K562 (cell line): ENCODE results near the gene MCCD1. TPM values are rescaled to one million over a fixed set of nuclear protein-coding genes. Genes with fewer than 3 reads are reported as not detected.

Experiments used
- CBFA2T2 ChIP-seq: fragments of 450-650 bp; conservative IDR thresholded peaks from 2 replicates; pipeline ENCODE4 v1.6.1; 2017; ENCODE audit warnings: mild to moderate bottlenecking
- CBX8 ChIP-seq: fragments of 200-600 bp; sonication (generic); IDR thresholded peaks from 2 replicates; pipeline ENCODE4 v1.6.1; 2012; ENCODE audit warnings: borderline replicate concordance, mixed run types, low read depth, mild to moderate bottlenecking, moderate library complexity, mixed read lengths, low read length, control low read depth, inconsistent platforms; ENCODE audit not compliant: poor library complexity, severe bottlenecking; ENCODE audit errors: extremely low read depth
- CHCHD3 ChIP-seq: fragments of 250-450 bp; sonication (Bioruptor Pico); IDR thresholded peaks from 2 replicates; pipeline ENCODE4 v2.1.2; 2022; ENCODE audit warnings: mild to moderate bottlenecking
- FOXJ3 ChIP-seq: sonication (generic); formaldehyde crosslinking; IDR thresholded peaks from 2 replicates; pipeline ENCODE4 v1.4.0; 2020; ENCODE audit warnings: mild to moderate bottlenecking, missing genetic modification reagents
- FOXK1 ChIP-seq: sonication (generic); formaldehyde crosslinking; IDR thresholded peaks from 2 replicates; pipeline ENCODE4 v1.8.0; 2022; ENCODE audit warnings: missing genetic modification reagents, mild to moderate bottlenecking, borderline replicate concordance
- HCFC1 ChIP-seq: IDR thresholded peaks from 2 replicates; pipeline ENCODE4 v1.6.1; 2012; ENCODE audit warnings: low read depth, low read length, improper control_type of control experiment
- HDAC6 ChIP-seq: IDR thresholded peaks from 2 replicates; pipeline ENCODE4 v1.6.1; 2012; ENCODE audit warnings: low read depth, mild to moderate bottlenecking, control low read depth, inconsistent platforms, low read length, moderate library complexity
- HNRNPUL1 ChIP-seq: fragments of 200-400 bp; formaldehyde crosslinking; IDR thresholded peaks from 2 replicates; pipeline ENCODE4 v1.6.1; 2017; ENCODE audit warnings: low read length
- ILK ChIP-seq: fragments of 450-650 bp; IDR thresholded peaks from 2 replicates; pipeline ENCODE4 v1.6.1; 2016; ENCODE audit warnings: missing genetic modification characterization, low read depth, mild to moderate bottlenecking, missing compliant biosample characterization, moderate library complexity, borderline replicate concordance
- KAT2B ChIP-seq: IDR thresholded peaks from one replicate; pipeline ENCODE4 v1.6.1; 2012; ENCODE audit warnings: low read depth, mild to moderate bottlenecking, control low read depth, inconsistent platforms, low read length, moderate library complexity
- MED1 ChIP-seq: sonication (generic); formaldehyde crosslinking; IDR thresholded peaks from 2 replicates; pipeline ENCODE4 v1.8.1; 2023; ENCODE audit warnings: missing genetic modification reagents, borderline replicate concordance
- MYC ChIP-seq, 2 experiments: fragments of 250-450 bp in 1 of 2; sonication (Bioruptor Pico) in 1 of 2; IDR thresholded peaks; 2 replicates each; pipeline versions ENCODE4 v1.5.1 to v1.6.1; 2012 to 2021; ENCODE audit warnings: low read depth in 2 of 2, borderline replicate concordance in 1 of 2, improper control_type of control experiment in 1 of 2, low read length in 1 of 2, mild to moderate bottlenecking in 1 of 2, moderate library complexity in 1 of 2
- NR3C1 ChIP-seq: sonication (generic); formaldehyde crosslinking; IDR thresholded peaks from 2 replicates; pipeline ENCODE4 v1.8.1; 2022; ENCODE audit warnings: missing genetic modification reagents
- STAT5A ChIP-seq: IDR thresholded peaks from 2 replicates; pipeline ENCODE4 v1.6.1; 2012; ENCODE audit warnings: low read length, inconsistent platforms, borderline replicate concordance
- ZNF12 ChIP-seq: sonication (generic); formaldehyde crosslinking; IDR thresholded peaks from 2 replicates; pipeline ENCODE4 v1.4.0; 2020; ENCODE audit warnings: mild to moderate bottlenecking, missing genetic modification reagents
- ZNF717 ChIP-seq: fragments of 250-450 bp; sonication (Bioruptor Pico); IDR thresholded peaks from 2 replicates; pipeline ENCODE4 v1.5.0; 2021
- polyA plus RNA-seq, 8 experiments: library from polyadenylated mRNA; depleted of rRNA in 4 of 8; stranded (reverse) in 5 of 8; unstranded in 3 of 8; fragments of >200 nt; fragmentation: Nextera tagmentation in 2 of 8; fragmentation: Illumina TruSeq in 1 of 8; extraction: Ambion mirVana in 2 of 8; extraction: Trizol in 1 of 8; gene quantifications; 2 replicates each; pipeline versions ENCODE4 v1.2.1 to v1.2.3, GENCODE V29; 2011 to 2014; ENCODE audit warnings: inconsistent platforms in 1 of 8, missing spikeins in 1 of 8
- total RNA-seq, 7 experiments: library from RNA; depleted of rRNA in 6 of 7; stranded (reverse); fragments of >200 nt in 6 of 7; fragmentation: Illumina TruSeq in 2 of 7; extraction: Trizol in 2 of 7; gene quantifications; 2 replicates each; pipeline versions ENCODE4 v1.2.1 to v1.2.3, GENCODE V29; 2011 to 2021; ENCODE audit warnings: low replicate concordance in 1 of 7
- TF ChIP-seq, protein P1 (sequence below): sonication (generic); formaldehyde crosslinking; IDR thresholded peaks from 2 replicates; pipeline ENCODE4 v1.8.0; 2022; ENCODE audit warnings: mild to moderate bottlenecking, missing genetic modification reagents, borderline replicate concordance
- TF ChIP-seq, protein P2 (sequence below): fragments of 450-650 bp; formaldehyde crosslinking; IDR thresholded peaks from 2 replicates; pipeline ENCODE4 v1.4.0; 2020; ENCODE audit warnings: mild to moderate bottlenecking
- TF ChIP-seq, protein P3 (sequence below): conservative IDR thresholded peaks from 2 replicates; pipeline ENCODE4 v1.6.1; 2011; ENCODE audit warnings: low read depth, mild to moderate bottlenecking, low read length; ENCODE audit not compliant: control insufficient read depth
- TF ChIP-seq, protein P4 (sequence below), 2 experiments: fragments of 250-450 bp in 1 of 2; fragments of 450-650 bp in 1 of 2; sonication (Bioruptor Pico) in 1 of 2; IDR thresholded peaks; 2 replicates each; pipeline versions ENCODE4 v1.6.1 to v1.8.0; 2016 to 2021; ENCODE audit warnings: mild to moderate bottlenecking in 2 of 2, moderate library complexity in 2 of 2, missing compliant biosample characterization in 1 of 2, missing genetic modification characterization in 1 of 2

MCCD1 gene
- total and polyA plus RNA-seq, 9 of the 15 experiments (the other 6 are each of a cell fraction or from before 2014, with no cell fraction given): not detected

DNA sequence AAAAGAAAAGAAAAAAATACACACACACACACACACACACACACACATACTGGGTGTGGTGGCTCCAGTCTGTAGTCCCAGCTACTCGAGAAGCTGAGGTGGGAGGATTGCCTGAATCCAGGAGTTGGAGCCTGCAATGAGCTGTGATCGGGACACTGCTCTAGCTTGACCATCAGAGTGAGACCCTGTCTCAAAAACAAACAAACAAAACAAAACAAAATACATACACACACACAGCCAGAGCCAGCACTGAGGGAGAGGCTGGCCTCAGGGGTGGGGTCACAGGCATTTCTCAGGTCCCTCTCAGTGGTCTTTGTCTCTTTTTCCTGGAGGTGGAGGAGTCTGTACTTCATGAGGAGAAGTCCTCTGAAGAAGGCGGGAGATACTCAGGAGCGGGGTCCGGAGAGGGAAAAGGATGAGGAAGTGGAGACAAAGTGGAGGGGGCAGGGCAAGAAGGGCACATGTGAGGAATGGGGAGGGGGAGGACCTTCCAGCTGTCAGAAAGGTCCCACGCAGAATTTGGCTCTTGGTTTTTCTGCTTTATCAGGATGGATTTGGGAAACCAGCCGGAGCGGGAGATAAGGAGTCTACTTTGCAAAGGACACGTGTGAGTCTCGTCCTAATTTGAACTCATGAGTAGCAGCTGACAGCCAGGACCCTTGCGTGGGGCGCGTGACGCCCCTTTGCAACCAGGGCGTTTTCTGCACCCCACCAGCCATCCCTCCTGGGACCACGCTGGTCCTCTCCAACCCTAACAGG is 38.5 kb upstream of the MCCD1 start (continued):
- TF ChIP-seq, protein P1, sequence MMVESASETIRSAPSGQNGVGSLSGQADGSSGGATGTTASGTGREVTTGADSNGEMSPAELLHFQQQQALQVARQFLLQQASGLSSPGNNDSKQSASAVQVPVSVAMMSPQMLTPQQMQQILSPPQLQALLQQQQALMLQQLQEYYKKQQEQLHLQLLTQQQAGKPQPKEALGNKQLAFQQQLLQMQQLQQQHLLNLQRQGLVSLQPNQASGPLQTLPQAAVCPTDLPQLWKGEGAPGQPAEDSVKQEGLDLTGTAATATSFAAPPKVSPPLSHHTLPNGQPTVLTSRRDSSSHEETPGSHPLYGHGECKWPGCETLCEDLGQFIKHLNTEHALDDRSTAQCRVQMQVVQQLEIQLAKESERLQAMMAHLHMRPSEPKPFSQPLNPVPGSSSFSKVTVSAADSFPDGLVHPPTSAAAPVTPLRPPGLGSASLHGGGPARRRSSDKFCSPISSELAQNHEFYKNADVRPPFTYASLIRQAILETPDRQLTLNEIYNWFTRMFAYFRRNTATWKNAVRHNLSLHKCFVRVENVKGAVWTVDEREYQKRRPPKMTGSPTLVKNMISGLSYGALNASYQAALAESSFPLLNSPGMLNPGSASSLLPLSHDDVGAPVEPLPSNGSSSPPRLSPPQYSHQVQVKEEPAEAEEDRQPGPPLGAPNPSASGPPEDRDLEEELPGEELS (CRISPR knock-in tag): no peak
- TF ChIP-seq NR3C1 (CRISPR knock-in tag) (no peak), HDAC6 (no peak), MED1 (CRISPR knock-in tag) (no peak), CBX8 (no peak), FOXK1 (CRISPR knock-in tag) (no peak), ZNF717 (no peak), FOXJ3 (no peak), HCFC1 (no peak), CBFA2T2 (peak; percentile 81), HNRNPUL1 (no peak), ZNF12 (CRISPR knock-in tag) (no peak), MYC (IDR thresholded peaks at IDR 0.05; ENCODE audit: low read depth, low read length) (peak; percentile 88), MYC (CRISPR knock-in tag; IDR thresholded peaks at IDR 0.05; ENCODE audit: borderline replicate concordance, low read depth) (peak; percentile 25; the same call in 1 of the 2 replicates), STAT5A (no peak), CHCHD3 (CRISPR knock-in tag) (no peak), KAT2B (no peak), ILK (tag) (no peak)
- TF ChIP-seq, protein P2, sequence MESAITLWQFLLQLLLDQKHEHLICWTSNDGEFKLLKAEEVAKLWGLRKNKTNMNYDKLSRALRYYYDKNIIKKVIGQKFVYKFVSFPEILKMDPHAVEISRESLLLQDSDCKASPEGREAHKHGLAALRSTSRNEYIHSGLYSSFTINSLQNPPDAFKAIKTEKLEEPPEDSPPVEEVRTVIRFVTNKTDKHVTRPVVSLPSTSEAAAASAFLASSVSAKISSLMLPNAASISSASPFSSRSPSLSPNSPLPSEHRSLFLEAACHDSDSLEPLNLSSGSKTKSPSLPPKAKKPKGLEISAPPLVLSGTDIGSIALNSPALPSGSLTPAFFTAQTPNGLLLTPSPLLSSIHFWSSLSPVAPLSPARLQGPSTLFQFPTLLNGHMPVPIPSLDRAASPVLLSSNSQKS (CRISPR knock-in tag): no peak
- TF ChIP-seq, protein P3, sequence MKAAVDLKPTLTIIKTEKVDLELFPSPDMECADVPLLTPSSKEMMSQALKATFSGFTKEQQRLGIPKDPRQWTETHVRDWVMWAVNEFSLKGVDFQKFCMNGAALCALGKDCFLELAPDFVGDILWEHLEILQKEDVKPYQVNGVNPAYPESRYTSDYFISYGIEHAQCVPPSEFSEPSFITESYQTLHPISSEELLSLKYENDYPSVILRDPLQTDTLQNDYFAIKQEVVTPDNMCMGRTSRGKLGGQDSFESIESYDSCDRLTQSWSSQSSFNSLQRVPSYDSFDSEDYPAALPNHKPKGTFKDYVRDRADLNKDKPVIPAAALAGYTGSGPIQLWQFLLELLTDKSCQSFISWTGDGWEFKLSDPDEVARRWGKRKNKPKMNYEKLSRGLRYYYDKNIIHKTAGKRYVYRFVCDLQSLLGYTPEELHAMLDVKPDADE: no peak
- TF ChIP-seq, protein P4, sequence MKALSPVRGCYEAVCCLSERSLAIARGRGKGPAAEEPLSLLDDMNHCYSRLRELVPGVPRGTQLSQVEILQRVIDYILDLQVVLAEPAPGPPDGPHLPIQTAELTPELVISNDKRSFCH (CRISPR knock-in tag; IDR thresholded peaks at IDR 0.05): no peak
- TF ChIP-seq, protein P4 (tag; IDR thresholded peaks at IDR 0.05): no peak
